ENCODE data around the gene NAB1. TPM values are rescaled to one million over a fixed set of nuclear protein-coding genes. Genes with fewer than 3 reads are reported as not detected.

The NAB1 gene
- polyA plus RNA-seq, 3 donors from 2014 or later = 1.4 to 3.8 (median 3.3) TPM

Other genes with a start within 250 kb of the NAB1 start
- 10 to 100 TPM in 1 of 3 donors, 1 to 10 TPM in 2; 7.3 to 35.1 (median 8.5) TPM for gene MFSD6, start 240.7 kb upstream of the NAB1 start, polyA plus RNA-seq
- gene NEMP2, start 114.4 kb upstream of the NAB1 start, polyA plus RNA-seq = 10 to 100 TPM; 10.4 to 20.0 (median 11.4) TPM
- gene GLS, start 231.7 kb downstream of the NAB1 start, polyA plus RNA-seq = 10 to 100 TPM; 20.5 to 37.8 (median 29.7) TPM